Measurements from ENCODE around the gene ZNF432.

DNA sequence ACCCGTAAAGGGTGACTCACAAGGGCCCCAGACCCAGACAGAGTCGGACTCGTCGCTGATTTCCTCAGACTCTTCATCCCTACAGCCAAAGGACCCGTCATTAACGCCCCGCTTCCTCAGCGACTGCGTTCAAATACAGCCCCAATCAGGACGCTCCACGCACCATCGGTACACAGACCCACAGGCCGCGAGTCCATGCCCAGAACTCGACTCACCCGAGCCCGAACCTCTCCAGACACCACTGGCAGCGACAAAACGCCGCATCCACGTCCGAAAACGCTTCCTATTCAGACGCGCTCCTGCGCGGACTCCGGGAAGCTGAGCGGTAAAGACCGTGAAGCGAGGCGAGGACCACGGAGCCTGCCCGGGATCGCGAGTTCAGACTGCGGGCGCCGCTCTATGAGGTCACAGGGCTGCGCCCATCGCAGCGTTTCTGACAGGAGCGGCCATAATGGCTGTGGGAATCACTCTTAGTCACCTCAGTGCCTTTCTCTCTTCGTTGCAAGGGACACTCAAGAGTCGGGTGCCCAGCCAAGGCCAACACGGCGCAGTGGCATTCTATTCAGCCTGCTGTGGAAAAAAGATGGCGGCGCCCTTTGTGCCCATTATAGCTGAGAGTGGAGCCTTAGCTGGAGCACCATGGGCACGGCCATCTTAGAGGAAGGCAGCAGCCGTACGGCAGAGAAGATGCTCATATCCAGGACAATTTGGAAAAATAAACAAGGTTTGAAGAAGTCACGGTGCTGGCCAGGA is 20.4 kb downstream of the ZNF432 start, which contains the start of gene ZNF614:
- TF ChIP-seq, protein P1, sequence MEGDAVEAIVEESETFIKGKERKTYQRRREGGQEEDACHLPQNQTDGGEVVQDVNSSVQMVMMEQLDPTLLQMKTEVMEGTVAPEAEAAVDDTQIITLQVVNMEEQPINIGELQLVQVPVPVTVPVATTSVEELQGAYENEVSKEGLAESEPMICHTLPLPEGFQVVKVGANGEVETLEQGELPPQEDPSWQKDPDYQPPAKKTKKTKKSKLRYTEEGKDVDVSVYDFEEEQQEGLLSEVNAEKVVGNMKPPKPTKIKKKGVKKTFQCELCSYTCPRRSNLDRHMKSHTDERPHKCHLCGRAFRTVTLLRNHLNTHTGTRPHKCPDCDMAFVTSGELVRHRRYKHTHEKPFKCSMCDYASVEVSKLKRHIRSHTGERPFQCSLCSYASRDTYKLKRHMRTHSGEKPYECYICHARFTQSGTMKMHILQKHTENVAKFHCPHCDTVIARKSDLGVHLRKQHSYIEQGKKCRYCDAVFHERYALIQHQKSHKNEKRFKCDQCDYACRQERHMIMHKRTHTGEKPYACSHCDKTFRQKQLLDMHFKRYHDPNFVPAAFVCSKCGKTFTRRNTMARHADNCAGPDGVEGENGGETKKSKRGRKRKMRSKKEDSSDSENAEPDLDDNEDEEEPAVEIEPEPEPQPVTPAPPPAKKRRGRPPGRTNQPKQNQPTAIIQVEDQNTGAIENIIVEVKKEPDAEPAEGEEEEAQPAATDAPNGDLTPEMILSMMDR (IDR thresholded peaks at IDR 0.05): peak in 1 of 5 experiments; percentile 5
- peak; percentile 74 to 80 for TF ChIP-seq EP300 (IDR thresholded peaks at IDR 0.05)
